ENCODE measurements around the gene EEPD1. TPM values are rescaled to one million over a fixed set of nuclear protein-coding genes. Genes with fewer than 3 reads are reported as not detected.

The EEPD1 gene
- polyA plus RNA-seq, 1 of the 3 experiments (the other 2 are of a cell fraction) = 5.0 TPM

GRCh38 chr7:36210291-36210922, 57.4 kb downstream of the EEPD1 start:
- Histone ChIP-seq H3K9ac (no peak overlapping the region), H3K9me3 (no peaks in the 10 kb centered on the region), H3K27ac (ENCODE audit: low read depth in 2 of 2, low read length in 1 of 2) (no peak overlapping the region), H3K27me3 (ENCODE audit: insufficient read depth) (no peaks in the 10 kb centered on the region), H4K20me1 (ENCODE audit: insufficient read depth) (no peaks in the 10 kb centered on the region), H3F3A (replicated peaks; ENCODE audit: insufficient read depth) (no peaks in the 10 kb centered on the region), H3K36me3 (replicated peaks in 1 of 2; ENCODE audit: control insufficient read depth in 1 of 2, insufficient read depth in 2 of 2, low read length in 1 of 2) (no peaks in the 10 kb centered on the region), H3K9me2 (no peaks in the 10 kb centered on the region), H3K4me3 (ENCODE audit: low read depth in 2 of 2, low read length in 1 of 2) (no peak overlapping the region), H3K4me1 (ENCODE audit: control insufficient read depth in 1 of 2, insufficient read depth in 2 of 2, low read depth in 1 of 2, low read length in 1 of 2) (peaks cover 18 to 53% of the 10 kb centered on the region in 2 experiments; a peak in 3 of 4 replicates), H3K4me2 (no peak overlapping the region), H3K79me2 (ENCODE audit: insufficient read depth) (no peaks in the 10 kb centered on the region), H2AFZ (ENCODE audit: low read depth) (no peak overlapping the region)
- TF ChIP-seq IRF3 (IDR thresholded peaks at IDR 0.05; ENCODE audit: low read depth, low read length) (no peak), RXRA (IDR thresholded peaks at IDR 0.05; ENCODE audit: borderline replicate concordance, low read depth) (no peak), FOXJ3 (CRISPR knock-in tag; IDR thresholded peaks at IDR 0.05) (no peak), ELF1 (IDR thresholded peaks at IDR 0.05) (no peak), NFIC (IDR thresholded peaks at IDR 0.05; ENCODE audit: borderline replicate concordance) (no peak), TEAD4 (IDR thresholded peaks at IDR 0.05; ENCODE audit: borderline replicate concordance, insufficient read depth) (no peak), USF2 (IDR thresholded peaks at IDR 0.05; ENCODE audit: borderline replicate concordance, low read depth, low read length) (no peak), EZH2phosphoT487 (IDR thresholded peaks at IDR 0.05; ENCODE audit: borderline replicate concordance, low read depth) (no peak), SMC3 (IDR thresholded peaks at IDR 0.05; ENCODE audit: low read depth, low read length) (no peak), MXI1 (IDR thresholded peaks at IDR 0.05; ENCODE audit: low read depth, low read length) (no peak)
- WGBS (ENCODE audit: low lambda C conversion rate) = 95% methylated on average over 5 of the region's 5 CpGs
- ChIA-PET CTCF (interaction anchor here (0.6 to 1.5 kb wide), 5 partner anchors 9 to 234 kb away, joined by 3 to 5 read pairs (median 3); no protein-coding TSS in a partner anchor), POLR2A (no interaction called here)
- DNase-seq = no peak

GRCh38 chr7:36214608-36215456, 61.8 kb downstream of the EEPD1 start:
- POLR2A ChIA-PET = interaction anchor here (0.6 to 1.3 kb wide), 9 partner anchors 11 to 452 kb away, joined by 3 to 4 read pairs (median 3); partner anchors contain the start of gene SEPTIN7
- Histone ChIP-seq H3K4me3 (ENCODE audit: low read depth in 2 of 2, low read length in 1 of 2) (no peak overlapping the region; a peak in 1 of 4 replicates), H3K36me3 (replicated peaks in 1 of 2; ENCODE audit: control insufficient read depth in 1 of 2, insufficient read depth in 2 of 2, low read length in 1 of 2) (no peaks in the 10 kb centered on the region), H4K20me1 (ENCODE audit: insufficient read depth) (no peaks in the 10 kb centered on the region), H3F3A (replicated peaks; ENCODE audit: insufficient read depth) (no peaks in the 10 kb centered on the region), H3K79me2 (ENCODE audit: insufficient read depth) (no peaks in the 10 kb centered on the region), H3K27me3 (ENCODE audit: insufficient read depth) (no peaks in the 10 kb centered on the region), H3K27ac (ENCODE audit: low read depth in 2 of 2, low read length in 1 of 2) (peak overlapping the region in 1 of 2 experiments; percentile 95; a peak in 2 of 4 replicates), H2AFZ (ENCODE audit: low read depth) (no peak overlapping the region), H3K4me1 (ENCODE audit: control insufficient read depth in 1 of 2, insufficient read depth in 2 of 2, low read depth in 1 of 2, low read length in 1 of 2) (peaks cover 0 to 26% of the 10 kb centered on the region in 2 experiments; a peak in 2 of 4 replicates), H3K9me3 (no peaks in the 10 kb centered on the region), H3K9ac (no peak overlapping the region), H3K4me2 (no peak overlapping the region), H3K9me2 (no peaks in the 10 kb centered on the region)
- CTCF ChIA-PET = interaction anchor here (0.9 to 1.7 kb wide), 13 partner anchors 11 to 310 kb away, joined by 3 to 6 read pairs (median 4); no protein-coding TSS in a partner anchor
- TF ChIP-seq GATA2 (CRISPR knock-in tag; IDR thresholded peaks at IDR 0.05) (peak; percentile 85), MXI1 (IDR thresholded peaks at IDR 0.05; ENCODE audit: low read depth, low read length) (peak; percentile 66; the same call in 1 of the 2 replicates), CHD2 (IDR thresholded peaks at IDR 0.05; ENCODE audit: low read length, partially characterized antibody) (peak; percentile 60), USF1 (IDR thresholded peaks at IDR 0.05; ENCODE audit: borderline replicate concordance, low read depth) (no peak)
- 69% methylated on average over 15 of the region's 23 CpGs for WGBS (ENCODE audit: low lambda C conversion rate)
- peak; percentile 85 for DNase-seq

All from SK-N-SH (cell line).